Natural killer cell (primary cell): Measurements from ENCODE around the gene MAP1LC3C. TPM values are rescaled to one million over a fixed set of nuclear protein-coding genes. Genes with fewer than 3 reads are reported as not detected.

ENCODE experiments used
- ATAC-seq, 3 donors: fragments of 150-1000 bp in 2 of 3; fragments of 200-7000 bp in 1 of 3; cut with Tn5 transposase; 1 replicate in 1 of 3; 2 replicates in 2 of 3; pipeline ENCODE4 v1.10.0; 2021; ENCODE audit warnings: mild to moderate bottlenecking in 2 of 3, moderate library complexity in 2 of 3
- DNase-seq, 2 donors: peaks; one replicate each; pipeline versions ENCODE4 v3.0.0 to v3.0.0-alpha.2; 2013 to 2021; ENCODE audit warnings: mixed read lengths in 1 of 2
- H3K27ac ChIP-seq: one replicate; pipeline ENCODE4 v1.5.1; 2013; ENCODE audit warnings: mild to moderate bottlenecking, low read length
- H3K27me3 ChIP-seq: one replicate; pipeline ENCODE4 v1.6.1; 2013; ENCODE audit warnings: low read length; ENCODE audit not compliant: control insufficient read depth, insufficient read depth
- H3K36me3 ChIP-seq: one replicate; pipeline ENCODE4 v1.6.1; 2013; ENCODE audit warnings: low read length; ENCODE audit not compliant: control insufficient read depth, insufficient read depth
- H3K4me1 ChIP-seq: one replicate; pipeline ENCODE4 v1.6.1; 2013; ENCODE audit warnings: low read length; ENCODE audit not compliant: control insufficient read depth, insufficient read depth
- H3K4me3 ChIP-seq: one replicate; pipeline ENCODE4 v1.5.1; 2013; ENCODE audit warnings: low read length
- H3K9me3 ChIP-seq: one replicate; pipeline ENCODE4 v1.6.1; 2013; ENCODE audit warnings: low read length; ENCODE audit not compliant: control insufficient read depth, insufficient read depth
- H3K27ac Mint-ChIP-seq, 2 donors: one replicate each; pipeline ENCODE4 v1.8.0; 2022; ENCODE audit warnings: mild to moderate bottlenecking in 2 of 2, mixed read lengths in 2 of 2, moderate library complexity in 1 of 2
- H3K27me3 Mint-ChIP-seq, 2 donors: one replicate each; pipeline ENCODE4 v1.8.0; 2022; ENCODE audit warnings: low read depth in 2 of 2, mixed read lengths in 2 of 2
- H3K36me3 Mint-ChIP-seq: one replicate; pipeline ENCODE4 v1.8.0; 2022; ENCODE audit warnings: mixed read lengths
- H3K4me1 Mint-ChIP-seq, 2 donors: one replicate each; pipeline ENCODE4 v1.8.0; 2022; ENCODE audit warnings: mixed read lengths in 2 of 2
- H3K4me3 Mint-ChIP-seq: one replicate; pipeline ENCODE4 v1.8.0; 2022; ENCODE audit warnings: mild to moderate bottlenecking, moderate library complexity, mixed read lengths
- H3K9me3 Mint-ChIP-seq, 2 donors: one replicate each; pipeline ENCODE4 v1.8.0; 2022; ENCODE audit warnings: mixed read lengths in 2 of 2
- CTCF ChIP-seq: fragments of 200-600 bp; IDR thresholded peaks from one replicate; pipeline ENCODE4 v1.8.0; 2022; ENCODE audit warnings: antibody characterized with exemption
- WGBS: methylation state at CpG from one replicate; pipeline ENCODE4 v1.1.7; 2013; ENCODE audit warnings: missing lambda C conversion rate; ENCODE audit not compliant: insufficient coverage; 5-methylcytosine and 5-hydroxymethylcytosine counted together
- intact Hi-C: fragments of 100-400 bp; cut with micrococcal nuclease; formaldehyde crosslinking; loops from one replicate; pipeline ENCODE4 v1.14.2; 2022
- total RNA-seq, 4 donors: library from RNA; stranded (reverse); fragments of 120-200 nt in 1 of 4; gene quantifications; one replicate each; pipeline versions ENCODE4 v1.2.3 to v1.2.4, GENCODE V29; 2013 to 2022

MAP1LC3C gene
- total RNA-seq, 3 donors from 2014 or later (not counting 1 experiment from before 2014, with no cell fraction given), result not detected

DNA sequence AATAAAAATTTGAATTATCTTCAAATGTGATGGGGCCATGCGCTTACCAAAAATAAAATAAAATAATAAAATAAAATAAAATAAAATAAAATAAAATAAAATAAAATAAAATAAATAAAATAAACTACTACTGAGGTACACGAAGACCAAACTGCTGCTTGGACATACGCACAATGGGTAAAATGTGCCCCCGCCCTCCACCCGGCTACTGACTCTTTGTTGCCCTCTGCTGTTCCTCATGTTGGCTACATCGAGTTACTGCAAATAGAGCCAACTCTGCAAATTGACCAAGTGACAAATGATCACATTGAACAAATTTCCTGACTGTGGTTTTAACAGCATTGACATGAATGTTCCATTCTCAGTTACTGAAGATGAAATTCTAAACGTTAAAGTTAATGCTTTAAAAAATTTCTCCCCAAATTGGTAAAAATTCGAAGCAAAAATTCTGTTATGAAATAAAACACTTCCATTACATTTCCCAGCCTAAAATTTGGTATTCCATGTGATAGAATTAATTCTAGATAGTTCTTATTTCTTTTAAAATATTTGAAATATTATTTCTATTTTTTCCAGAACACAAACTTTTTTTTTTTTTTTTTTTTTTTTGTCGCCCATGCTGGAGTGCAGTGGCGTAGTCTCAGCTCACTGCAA lies 18.8 kb upstream of the MAP1LC3C start:
- intact Hi-C loops, result loop anchor here (5.0 kb wide), 1 partner anchor 485 kb away; the partner anchor contains the start of gene KMO

GRCh38 chr1:242016479-242016878 lies 17.6 kb upstream of the MAP1LC3C start:
- Histone ChIP-seq H3K4me1 (no peaks in the 10 kb centered on the region), H3K9me3 (no peaks in the 10 kb centered on the region), H3K27ac (no peak overlapping the region), H3K27me3 (no peaks in the 10 kb centered on the region), H3K36me3 (no peaks in the 10 kb centered on the region), H3K4me3 (no peak overlapping the region)
- no peak for TF ChIP-seq CTCF
- intact Hi-C loops, result loop anchor here (5.0 kb wide), 1 partner anchor 484 kb away; the partner anchor contains the start of gene KMO
- H3K36me3 Mint-ChIP-seq, result no peaks in the 10 kb centered on the region
- ATAC-seq (no peak), DNase-seq (no peak)
- H3K27me3 Mint-ChIP-seq, result peaks cover 2 to 9% of the 10 kb centered on the region in 2 donors
- H3K4me1 Mint-ChIP-seq, result no peaks in the 10 kb centered on the region
- no peak overlapping the region for H3K4me3 Mint-ChIP-seq
- no peaks in the 10 kb centered on the region for H3K9me3 Mint-ChIP-seq
- no peak overlapping the region for H3K27ac Mint-ChIP-seq

More for the DNA sequence above, 18.8 kb upstream of the MAP1LC3C start:
- Mint-ChIP-seq H3K4me3 (no peak overlapping the region), H3K27me3 (peaks cover 0 to 9% of the 10 kb centered on the region in 2 donors), H3K27ac (no peak overlapping the region), H3K9me3 (no peaks in the 10 kb centered on the region), H3K36me3 (no peaks in the 10 kb centered on the region), H3K4me1 (no peaks in the 10 kb centered on the region)
- TF ChIP-seq CTCF, result peak; percentile 66
- no peaks in the 10 kb centered on the region for H3K9me3 ChIP-seq
- H3K27me3 ChIP-seq, result no peaks in the 10 kb centered on the region
- H3K36me3 ChIP-seq, result no peaks in the 10 kb centered on the region
- H3K4me1 ChIP-seq, result no peaks in the 10 kb centered on the region
- ATAC-seq (peak; percentile 67 to 84 (median 76)), DNase-seq (peak in 1 of 2 donors; percentile 56)
- no peak overlapping the region for H3K4me3 ChIP-seq
- no peak overlapping the region for H3K27ac ChIP-seq
- 23% methylated on average over 7 of the region's 10 CpGs for WGBS

GRCh38 chr1:242011894-242012660 lies 13.2 kb upstream of the MAP1LC3C start:
- no peak overlapping the region for H3K27ac ChIP-seq
- intact Hi-C loops, result no loop called here
- H3K36me3 Mint-ChIP-seq, result no peaks in the 10 kb centered on the region
- H3K9me3 Mint-ChIP-seq, result no peaks in the 10 kb centered on the region
- H3K4me1 Mint-ChIP-seq, result no peaks in the 10 kb centered on the region
- no peaks in the 10 kb centered on the region for H3K9me3 ChIP-seq
- H3K27me3 ChIP-seq, result no peaks in the 10 kb centered on the region
- H3K36me3 ChIP-seq, result no peaks in the 10 kb centered on the region
- no peak for DNase-seq
- H3K27me3 Mint-ChIP-seq, result peaks cover 5 to 9% of the 10 kb centered on the region in 2 donors
- H3K27ac Mint-ChIP-seq, result no peak overlapping the region
- H3K4me1 ChIP-seq, result no peaks in the 10 kb centered on the region
- no peak overlapping the region for H3K4me3 ChIP-seq
- TF ChIP-seq CTCF, result no peak
- no peak overlapping the region for H3K4me3 Mint-ChIP-seq
- ATAC-seq, result no peak
- WGBS, result 92% methylated on average over 4 of the region's 5 CpGs
